ENCODE data around the gene GCN1. TPM values are rescaled to one million over a fixed set of nuclear protein-coding genes. Genes with fewer than 3 reads are reported as not detected.
A peak's percentile ranks its signal among the peaks of the same experiment; 100 is the strongest.

The GCN1 gene
- total RNA-seq, 6 donors from 2014 or later: 48.1 to 140 (median 69.6) TPM

- WGBS, 2 donors: 77 to 86% methylated on average over 8 to 9 of the region's 10 CpGs
- H3K36me3 ChIP-seq: peaks cover 40 to 84% (median 72%) of the 10 kb centered on the region in 4 donors
These were observed 26.5 kb upstream of the GCN1 start for GRCh38 chr12:120220838-120221575.

GRCh38 chr12:120218680-120219606 lies 24.4 kb upstream of the GCN1 start:
- TF ChIP-seq POLR2AphosphoS5 (IDR thresholded peaks at IDR 0.05): no peak
- TF ChIP-seq POLR2A (IDR thresholded peaks at IDR 0.05): no peak
- no peak for TF ChIP-seq EP300 (IDR thresholded peaks at IDR 0.05)
- TF ChIP-seq, protein P1, sequence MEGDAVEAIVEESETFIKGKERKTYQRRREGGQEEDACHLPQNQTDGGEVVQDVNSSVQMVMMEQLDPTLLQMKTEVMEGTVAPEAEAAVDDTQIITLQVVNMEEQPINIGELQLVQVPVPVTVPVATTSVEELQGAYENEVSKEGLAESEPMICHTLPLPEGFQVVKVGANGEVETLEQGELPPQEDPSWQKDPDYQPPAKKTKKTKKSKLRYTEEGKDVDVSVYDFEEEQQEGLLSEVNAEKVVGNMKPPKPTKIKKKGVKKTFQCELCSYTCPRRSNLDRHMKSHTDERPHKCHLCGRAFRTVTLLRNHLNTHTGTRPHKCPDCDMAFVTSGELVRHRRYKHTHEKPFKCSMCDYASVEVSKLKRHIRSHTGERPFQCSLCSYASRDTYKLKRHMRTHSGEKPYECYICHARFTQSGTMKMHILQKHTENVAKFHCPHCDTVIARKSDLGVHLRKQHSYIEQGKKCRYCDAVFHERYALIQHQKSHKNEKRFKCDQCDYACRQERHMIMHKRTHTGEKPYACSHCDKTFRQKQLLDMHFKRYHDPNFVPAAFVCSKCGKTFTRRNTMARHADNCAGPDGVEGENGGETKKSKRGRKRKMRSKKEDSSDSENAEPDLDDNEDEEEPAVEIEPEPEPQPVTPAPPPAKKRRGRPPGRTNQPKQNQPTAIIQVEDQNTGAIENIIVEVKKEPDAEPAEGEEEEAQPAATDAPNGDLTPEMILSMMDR (IDR thresholded peaks at IDR 0.05): no peak
- H3K27me3 ChIP-seq: no peaks in the 10 kb centered on the region
- DNase-seq: peak in 1 of 2 donors; percentile 33
- 88 to 95% methylated on average over 8 to 14 of the region's 19 CpGs for WGBS, 2 donors
- no peaks in the 10 kb centered on the region for H3K9me3 ChIP-seq
- H3K4me1 ChIP-seq: peaks cover 2 to 12% (median 4%) of the 10 kb centered on the region in 4 donors
- peaks cover 54 to 100% (median 90%) of the 10 kb centered on the region in 4 donors for H3K36me3 ChIP-seq
- ATAC-seq (ENCODE audit: low FRiP score in 2 of 2): no peak
- H3K27ac ChIP-seq: no peak overlapping the region
- no peak overlapping the region for H3K4me3 ChIP-seq

More at GRCh38 chr12:120220838-120221575, 26.5 kb upstream of the GCN1 start:
- TF ChIP-seq, protein P1 (IDR thresholded peaks at IDR 0.05): no peak
- no peak for TF ChIP-seq POLR2A (IDR thresholded peaks at IDR 0.05)
- no peak for TF ChIP-seq EP300 (IDR thresholded peaks at IDR 0.05)
- TF ChIP-seq POLR2AphosphoS5 (IDR thresholded peaks at IDR 0.05): no peak
- Histone ChIP-seq H3K27ac (no peak overlapping the region), H3K9me3 (no peaks in the 10 kb centered on the region), H3K27me3 (no peaks in the 10 kb centered on the region), H3K4me1 (peaks cover 22 to 33% (median 24%) of the 10 kb centered on the region in 4 donors), H3K4me3 (no peak overlapping the region)
- DNase-seq (no peak), ATAC-seq (ENCODE audit: low FRiP score in 2 of 2) (no peak)

GRCh38 chr12:120216742-120217605 lies 22.5 kb upstream of the GCN1 start:
- no peak for ATAC-seq (ENCODE audit: low FRiP score in 2 of 2)
- no peaks in the 10 kb centered on the region for H3K9me3 ChIP-seq
- H3K4me1 ChIP-seq: peaks cover 0 to 3% (median 0%) of the 10 kb centered on the region in 4 donors
- no peak for TF ChIP-seq EP300 (IDR thresholded peaks at IDR 0.05)
- TF ChIP-seq POLR2A (IDR thresholded peaks at IDR 0.05): no peak
- no peak for TF ChIP-seq POLR2AphosphoS5 (IDR thresholded peaks at IDR 0.05)
- TF ChIP-seq, protein P1 (IDR thresholded peaks at IDR 0.05): no peak
- H3K36me3 ChIP-seq: peaks cover 58 to 100% (median 90%) of the 10 kb centered on the region in 4 donors
- H3K27ac ChIP-seq: peak overlapping the region in 1 of 4 donors; percentile 21
- WGBS, 2 donors: 84 to 89% methylated on average over 27 to 28 of the region's 32 CpGs
- no peaks in the 10 kb centered on the region for H3K27me3 ChIP-seq
- H3K4me3 ChIP-seq: no peak overlapping the region
- DNase-seq: peak in 1 of 2 donors; percentile 83

All from upper lobe of left lung (tissue), 6 donors.